Endometrium (tissue), 2 donors: ENCODE data around the gene OPRD1.
"Not testable (repeated sequence)": the region's sequence is repeated elsewhere in the genome, so short reads cannot be mapped to it uniquely, and the experiment has no call there.

Source experiments
- FAIRE-seq: peaks from 2 replicates; lab custom pipeline; 2012; peaks lifted over from hg19 to GRCh38; lab: Jason Lieb, UNC
- donor health status: control.
- donor health status: control.

Gene OPRD1

DNA sequence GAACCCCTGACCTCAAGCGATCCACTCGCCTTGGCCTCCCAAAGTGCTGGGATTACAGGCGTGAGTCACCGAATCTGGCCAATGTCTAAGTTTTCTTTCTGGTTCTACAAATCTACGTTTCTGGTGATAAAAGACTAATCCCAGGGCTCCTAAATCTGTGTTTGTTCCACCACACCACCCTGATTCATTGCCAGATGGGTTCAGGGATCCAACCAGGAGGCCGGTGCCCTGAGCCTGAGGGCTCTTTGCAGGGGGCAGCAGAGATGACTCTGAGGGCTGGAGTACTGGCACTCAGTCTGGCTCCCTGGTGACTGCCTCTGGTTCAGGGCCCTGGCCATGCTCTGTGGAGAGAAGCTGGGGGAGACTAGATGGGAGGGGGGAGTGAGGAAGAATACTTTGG, 10.5 kb upstream of the OPRD1 start:
- no peak for FAIRE-seq

DNA sequence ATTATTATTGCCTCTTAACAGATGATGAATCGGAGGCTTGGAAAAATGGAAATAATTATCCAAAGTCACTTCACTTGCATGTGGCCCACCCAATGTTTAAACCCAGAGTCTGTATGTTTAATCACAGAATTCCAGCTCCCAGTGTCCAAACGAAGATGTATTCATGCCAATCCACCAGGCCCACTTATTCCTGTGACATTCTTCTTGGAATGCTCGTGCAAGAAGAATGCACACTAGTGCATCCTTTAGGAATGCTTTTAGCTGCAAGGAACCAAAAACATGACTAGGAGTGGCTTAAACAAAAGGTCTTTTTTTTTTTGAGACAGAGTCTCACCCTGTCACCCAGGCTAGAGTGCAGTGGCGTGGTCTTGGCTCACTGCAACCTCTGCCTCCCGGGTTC, 8.9 kb upstream of the OPRD1 start:
- FAIRE-seq = no peak

DNA sequence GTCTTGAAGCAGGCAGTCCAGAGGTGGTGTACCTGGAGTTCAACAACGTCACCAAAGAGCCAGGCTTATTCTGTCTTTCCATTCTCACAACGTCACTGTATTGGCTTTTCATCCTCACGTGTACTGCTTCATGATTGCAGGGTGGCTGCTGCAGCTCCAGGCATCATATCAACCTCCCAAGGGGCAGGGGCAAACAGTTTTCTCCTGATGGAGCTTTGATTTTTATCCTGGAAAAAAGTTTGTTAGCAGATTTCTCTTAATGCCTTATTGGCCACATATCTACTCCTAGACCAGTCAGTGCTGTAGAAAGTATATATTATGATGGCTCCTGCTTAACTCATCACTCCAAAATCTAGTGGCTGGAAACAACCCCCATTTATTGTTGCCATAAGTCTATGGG, 8.3 kb upstream of the OPRD1 start:
- no peak for FAIRE-seq

DNA sequence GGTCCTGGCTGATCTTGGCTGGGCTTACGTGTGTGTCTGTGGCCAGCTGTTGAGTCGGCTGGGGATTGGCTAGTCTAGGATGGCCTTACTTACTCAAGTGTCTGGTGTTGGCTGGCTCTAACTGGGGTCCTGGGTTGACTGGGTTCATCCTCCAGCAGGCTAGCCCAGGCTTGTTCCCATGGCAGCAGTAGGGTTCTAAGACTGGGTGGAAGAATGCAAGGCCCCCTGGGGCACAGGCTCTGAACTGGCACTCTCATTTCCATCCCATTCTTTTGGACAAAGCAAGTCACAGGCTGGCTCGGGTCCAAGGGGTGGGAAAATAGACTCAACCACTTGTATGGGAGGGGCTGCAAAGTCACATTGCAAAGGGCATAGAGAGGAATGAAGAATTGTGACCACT, 7.9 kb upstream of the OPRD1 start:
- no peak for FAIRE-seq

DNA sequence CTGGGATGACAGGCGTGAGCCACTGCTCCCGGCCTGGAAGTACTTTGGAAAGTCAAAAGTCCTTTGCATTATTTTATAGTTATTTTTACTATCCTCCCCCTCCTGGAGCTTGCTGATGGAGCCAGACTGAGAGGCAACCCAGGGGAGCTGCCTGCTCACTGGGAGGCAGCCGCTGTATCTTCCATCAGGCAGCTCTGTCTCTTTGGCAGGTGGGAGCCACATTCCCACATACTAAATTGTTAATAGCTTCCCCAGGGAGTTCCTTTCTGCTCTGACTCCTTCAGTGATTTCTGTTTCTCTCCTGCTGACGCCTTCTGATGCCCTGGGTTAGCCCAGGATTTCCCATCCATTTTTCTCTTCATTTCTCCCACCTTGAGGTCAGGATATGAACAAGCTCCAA, 4.9 kb upstream of the OPRD1 start:
- FAIRE-seq = no peak

DNA sequence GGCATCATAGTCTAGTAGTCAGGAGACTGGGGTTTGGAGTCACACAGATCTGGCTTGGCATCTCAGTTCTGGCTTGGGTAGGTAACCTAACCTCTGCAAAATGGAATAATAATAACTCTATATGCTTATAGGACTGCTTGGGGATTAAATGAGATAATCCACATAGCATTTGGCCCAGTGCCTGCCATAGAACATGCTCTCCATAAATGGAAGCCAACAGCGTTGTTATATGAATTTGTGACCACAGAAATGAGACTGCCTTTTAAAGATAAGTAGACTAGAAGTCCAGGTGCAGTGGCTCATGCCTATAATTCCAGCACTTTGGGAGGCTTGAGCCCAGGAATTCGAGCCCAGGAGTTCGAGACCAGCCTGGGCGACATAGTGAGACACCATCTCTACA, 4.0 kb upstream of the OPRD1 start:
- no peak for FAIRE-seq

DNA sequence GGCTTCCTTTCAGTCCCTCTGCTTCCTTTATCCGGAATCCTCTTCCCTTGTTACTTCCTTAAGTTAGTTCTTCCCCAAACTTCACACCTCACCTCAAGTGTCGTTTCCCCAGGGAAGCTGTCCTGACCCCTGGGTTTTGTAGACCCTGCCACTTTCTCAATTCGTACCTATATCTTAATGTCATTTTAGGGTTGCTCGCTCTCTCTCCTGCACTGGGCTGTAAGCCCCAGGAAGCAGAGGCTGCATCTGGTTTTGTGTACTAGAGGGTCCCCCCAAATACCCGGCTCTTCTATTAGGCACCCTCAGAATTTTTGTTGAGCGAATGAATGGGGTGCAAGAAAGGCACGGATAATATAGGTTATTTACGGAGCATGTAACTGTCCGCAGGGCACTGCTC, 603 bp upstream of the OPRD1 start:
- FAIRE-seq = no peak

DNA sequence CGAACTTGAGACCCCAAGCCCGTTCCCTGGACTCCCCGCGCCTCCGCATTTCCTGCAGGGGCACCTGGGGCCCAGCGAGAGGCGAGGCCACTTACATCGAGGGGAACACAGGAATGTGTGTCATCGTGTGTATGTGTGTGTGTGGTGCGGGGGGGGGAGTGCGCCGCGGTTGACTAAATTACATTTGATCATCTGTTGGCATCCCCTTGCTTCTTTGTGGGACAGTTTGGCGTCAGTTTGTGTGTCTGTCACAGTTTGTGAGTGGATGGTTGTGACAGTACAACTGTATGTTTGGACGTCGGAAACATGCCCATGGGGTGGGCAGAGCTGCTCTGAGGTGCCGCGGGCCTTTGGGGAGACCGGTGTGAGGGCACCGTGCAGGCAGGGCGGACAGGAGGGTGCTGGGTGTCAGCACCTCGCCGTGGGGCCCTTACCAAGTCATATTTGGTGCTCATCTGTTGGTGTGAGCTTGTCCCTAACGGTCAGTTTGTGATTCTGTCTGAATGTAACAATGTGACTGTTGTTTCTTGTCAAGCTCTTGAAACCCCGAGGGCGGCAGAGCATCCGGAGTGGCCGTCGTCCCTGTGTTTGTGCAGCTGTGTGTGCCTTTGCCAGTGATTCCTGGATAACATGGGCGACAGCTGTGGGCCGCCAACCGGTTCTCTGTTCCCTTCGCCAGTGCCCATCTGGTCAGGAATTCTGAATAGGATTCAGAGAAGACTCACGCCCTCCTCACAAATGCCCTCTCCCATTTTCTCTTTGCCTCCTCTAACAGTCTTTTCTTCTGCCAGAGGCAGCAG, 899 bp downstream of the OPRD1 start:
- FAIRE-seq = no peak

DNA sequence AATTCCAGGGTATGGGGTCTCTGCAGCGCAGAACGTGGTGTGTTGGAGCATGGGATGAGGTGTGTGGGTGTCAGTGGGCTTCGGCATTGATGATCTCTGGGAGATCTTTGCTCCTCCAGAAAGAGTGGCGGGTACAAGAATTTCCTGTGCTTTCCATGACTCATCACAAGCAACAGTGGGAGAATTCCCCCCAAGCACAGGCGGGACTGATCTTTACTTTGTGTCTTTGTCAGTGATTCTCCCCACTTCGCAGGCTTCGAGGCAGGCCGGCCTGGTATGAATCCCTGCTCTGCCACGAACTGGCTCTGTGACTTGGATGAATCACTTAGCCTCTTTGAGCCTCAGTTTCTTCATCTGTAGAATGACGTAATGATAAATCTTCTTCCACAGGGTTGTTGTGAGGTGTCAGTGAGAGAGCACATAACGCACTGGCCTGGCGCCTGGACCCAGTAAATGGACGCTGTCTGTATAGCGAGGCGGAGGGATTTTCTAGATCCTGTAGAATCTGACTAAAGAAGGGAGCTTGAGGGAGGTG, 2.0 kb downstream of the OPRD1 start:
- no peak for FAIRE-seq

DNA sequence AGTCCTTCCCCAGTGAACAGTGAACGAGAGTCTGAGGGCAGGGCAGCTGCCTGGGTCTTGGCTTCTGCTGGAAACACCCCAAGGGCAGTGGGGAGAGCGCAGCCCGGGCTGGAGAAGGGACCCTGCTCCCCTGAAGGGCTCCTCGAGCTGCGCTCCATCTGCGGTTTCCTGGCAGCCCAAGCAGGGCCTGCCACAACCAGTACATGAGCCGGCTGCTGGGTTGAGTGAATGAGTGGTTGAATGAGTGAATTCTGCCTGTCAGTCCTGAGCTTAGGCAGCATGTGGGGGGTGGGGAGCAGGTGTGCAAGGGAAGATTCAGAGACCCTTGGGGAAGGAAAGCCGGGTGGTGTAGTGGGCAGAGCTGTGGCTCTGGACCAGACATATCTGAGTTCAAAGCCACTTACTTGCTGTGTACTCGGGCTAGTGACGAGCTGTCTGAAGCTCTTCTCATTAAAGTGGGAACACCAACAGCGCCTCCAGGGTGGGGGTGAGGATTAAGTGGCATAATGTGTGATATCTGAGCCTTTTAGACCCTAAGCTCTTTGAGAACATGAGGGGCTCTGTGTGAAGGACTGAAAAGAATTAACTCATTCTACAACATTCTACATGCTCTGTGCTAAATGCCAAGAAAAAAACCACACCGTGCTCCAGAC, 3.7 kb downstream of the OPRD1 start:
- no peak for FAIRE-seq

DNA sequence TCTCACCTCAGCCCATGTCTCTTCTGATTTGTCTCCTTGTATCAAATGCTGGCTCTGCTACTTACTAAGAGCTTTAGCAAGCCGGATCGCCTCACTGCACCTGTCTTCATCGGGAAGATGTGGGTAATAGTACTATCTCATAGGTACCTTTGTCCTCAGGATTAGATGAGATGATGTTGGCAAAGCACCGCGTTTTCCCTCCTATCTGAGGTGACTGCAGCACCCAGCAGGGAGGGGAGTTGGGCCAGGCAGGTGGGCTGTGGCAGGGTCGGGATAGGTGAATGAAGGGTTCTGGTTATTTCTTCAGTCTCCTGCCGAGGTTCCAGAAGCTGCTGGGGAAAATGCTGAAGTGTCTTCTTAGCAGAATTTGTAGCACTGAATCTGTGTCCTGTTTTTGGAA, 5.2 kb downstream of the OPRD1 start:
- FAIRE-seq = no peak

DNA sequence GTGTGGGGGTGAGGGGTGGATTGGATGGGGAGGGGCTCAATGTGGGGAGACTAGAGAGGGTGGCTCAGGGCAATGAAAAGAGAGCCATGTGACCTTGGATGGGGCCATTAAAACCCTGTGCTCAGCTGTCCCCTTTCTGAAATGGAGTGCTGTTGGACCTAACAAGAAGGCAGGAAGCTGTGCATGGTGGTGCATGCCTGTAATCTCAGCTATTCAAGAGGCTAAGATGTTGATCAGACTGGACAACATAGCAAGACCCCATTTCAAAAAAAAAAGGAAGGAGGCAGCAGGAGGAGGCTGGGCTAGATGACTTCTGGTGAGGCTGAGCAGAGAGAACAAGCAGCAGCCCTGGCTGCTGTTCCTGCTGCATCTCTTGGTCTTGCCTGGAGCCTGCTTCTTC, 7.0 kb downstream of the OPRD1 start:
- no peak for FAIRE-seq

DNA sequence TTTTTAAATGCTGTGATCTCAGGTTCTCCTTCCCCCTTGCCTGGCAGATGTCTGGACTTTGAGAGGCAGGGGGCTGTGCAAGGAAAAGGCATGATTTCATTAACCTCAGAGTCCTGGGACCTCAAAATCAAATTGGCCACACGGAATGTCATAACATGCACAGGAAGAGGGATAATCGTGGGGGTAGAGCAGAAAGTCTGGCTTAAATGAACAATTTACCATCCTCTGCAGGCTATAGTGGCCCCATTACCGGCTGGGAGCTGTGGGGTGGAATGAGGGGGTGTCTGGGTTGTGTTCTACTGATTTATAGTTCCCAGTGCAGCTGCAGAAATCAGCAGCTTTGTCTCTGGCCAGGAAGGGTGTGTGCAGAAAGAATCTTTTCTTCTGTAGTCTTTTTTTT, 10.8 kb downstream of the OPRD1 start:
- no peak for FAIRE-seq

DNA sequence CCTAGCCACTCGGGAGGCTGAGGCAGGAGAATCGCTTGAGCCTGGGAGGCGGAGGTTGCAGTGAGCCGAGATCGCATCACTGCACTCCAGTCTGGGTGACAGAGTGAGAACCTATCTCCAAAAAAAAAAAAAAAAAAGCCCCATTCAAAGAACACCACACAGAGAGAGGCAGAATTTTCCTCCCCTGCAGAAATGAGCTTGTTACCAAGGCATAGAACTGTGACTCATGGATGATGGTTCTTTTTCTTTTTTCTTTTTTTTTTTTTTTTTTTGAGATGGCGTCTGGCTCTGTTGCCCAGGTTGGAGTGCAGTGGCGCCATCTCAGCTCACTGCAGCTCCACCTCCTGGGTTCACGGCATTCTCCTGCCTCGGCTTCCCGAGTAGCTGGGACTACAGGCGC, 12.1 kb downstream of the OPRD1 start:
- FAIRE-seq = not testable (repeated sequence)

DNA sequence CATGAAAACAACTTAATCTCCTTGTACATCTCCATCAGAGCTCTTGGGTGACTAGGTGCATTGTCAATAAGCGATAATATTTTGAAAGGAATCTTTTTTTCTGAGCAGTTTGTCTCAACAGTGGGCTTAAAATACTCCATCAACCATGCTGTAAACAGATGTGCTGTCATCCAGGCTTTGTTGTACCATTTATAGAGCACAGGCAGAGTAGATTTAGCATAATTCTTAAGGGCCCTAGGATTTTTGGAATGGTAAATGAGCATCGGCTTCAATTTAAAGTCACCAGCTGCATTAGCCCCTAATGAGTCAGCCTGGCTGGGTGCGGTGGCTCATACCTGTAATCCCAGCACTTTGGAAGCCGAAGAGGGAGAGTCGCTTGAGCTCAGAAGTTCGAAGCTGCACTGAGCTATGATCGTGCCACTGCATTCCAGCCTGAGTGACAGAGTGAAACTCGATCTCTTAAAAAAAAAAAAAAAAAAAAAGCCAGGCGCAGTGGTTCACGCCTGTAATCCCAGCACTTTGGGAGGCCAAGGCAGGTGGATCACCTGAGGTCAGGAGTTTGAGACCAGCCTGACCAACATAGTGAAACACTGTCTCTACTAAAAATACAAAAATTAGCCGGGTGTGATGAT, 16.4 kb downstream of the OPRD1 start:
- not testable (repeated sequence) for FAIRE-seq

DNA sequence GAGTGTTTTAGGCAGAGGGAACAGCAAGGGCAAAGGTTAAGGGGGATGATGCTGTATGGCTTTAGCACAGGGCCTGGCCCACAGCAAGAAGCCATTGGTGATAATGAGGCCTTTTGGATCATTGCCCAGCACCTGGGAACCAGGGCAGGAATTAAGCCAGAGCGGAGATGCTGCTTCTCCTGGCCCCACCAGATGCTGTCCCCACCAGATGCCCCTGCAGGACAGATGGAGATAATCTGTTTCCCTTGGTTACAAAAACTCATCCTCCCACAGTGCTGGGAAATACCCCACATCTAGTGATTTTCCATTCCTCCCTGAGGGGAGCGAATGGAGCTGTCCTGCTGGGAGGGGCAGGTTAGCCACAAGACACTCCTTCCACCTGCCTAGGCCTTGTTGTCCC, 18.8 kb downstream of the OPRD1 start:
- no peak for FAIRE-seq

DNA sequence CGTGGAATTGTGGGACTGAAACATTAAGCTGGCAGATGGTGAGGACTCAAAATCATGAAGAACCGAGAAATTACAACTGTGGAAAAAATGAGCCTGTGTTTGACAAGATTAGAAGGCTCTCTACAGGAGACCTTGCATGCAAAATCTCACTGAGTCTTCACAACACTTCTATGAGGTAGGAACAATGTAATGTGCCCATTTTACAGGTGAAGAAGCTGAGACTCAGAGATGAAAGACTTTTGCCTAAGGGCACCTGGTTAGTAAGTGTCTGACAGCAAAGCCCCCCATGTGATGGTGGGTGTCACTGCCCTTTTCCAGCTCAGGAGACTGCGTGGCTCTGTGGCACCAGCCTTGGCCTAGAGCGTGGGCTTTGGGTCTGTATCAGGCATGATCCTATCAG, 21.0 kb downstream of the OPRD1 start:
- no peak for FAIRE-seq

DNA sequence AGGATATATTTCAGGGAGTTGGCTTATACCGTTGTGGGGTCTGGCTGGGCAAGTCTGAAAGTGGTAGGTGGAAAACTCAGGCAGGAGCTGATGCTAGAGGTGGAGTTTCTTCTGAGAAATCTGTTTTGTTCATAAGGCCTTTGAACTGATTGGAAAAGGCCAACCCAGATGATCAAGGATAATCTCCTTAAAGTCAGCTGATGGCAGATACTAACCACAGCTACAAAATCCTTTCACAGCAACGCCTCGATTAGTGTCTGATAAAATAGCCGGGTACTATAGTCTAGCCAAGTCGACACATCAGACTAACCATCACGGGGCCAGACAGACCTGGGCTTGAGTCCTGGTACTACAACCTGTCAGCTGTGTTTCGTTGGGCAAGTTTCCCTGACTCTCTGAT, 21.4 kb downstream of the OPRD1 start:
- FAIRE-seq = no peak

DNA sequence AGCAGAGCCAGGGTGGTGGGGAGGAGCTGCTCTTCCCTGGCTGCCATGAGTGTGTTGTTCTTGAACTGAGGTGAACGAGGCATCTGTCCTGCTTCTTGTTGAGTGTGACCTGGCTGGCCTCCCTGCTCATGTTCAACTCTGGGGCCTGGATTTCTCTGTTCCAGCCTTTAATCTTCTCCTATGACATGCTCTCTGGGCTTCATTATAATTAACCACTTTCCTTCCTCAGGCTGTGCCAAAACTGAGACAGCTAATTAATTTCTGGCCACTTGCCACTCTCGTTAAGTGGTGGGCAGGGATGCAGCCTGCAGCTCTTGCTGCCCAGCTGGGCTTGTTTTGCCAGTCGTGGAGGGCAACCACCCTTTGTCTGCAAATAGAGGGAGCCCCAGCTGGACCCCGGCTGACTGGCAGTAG, 23.3 kb downstream of the OPRD1 start:
- FAIRE-seq = no peak

DNA sequence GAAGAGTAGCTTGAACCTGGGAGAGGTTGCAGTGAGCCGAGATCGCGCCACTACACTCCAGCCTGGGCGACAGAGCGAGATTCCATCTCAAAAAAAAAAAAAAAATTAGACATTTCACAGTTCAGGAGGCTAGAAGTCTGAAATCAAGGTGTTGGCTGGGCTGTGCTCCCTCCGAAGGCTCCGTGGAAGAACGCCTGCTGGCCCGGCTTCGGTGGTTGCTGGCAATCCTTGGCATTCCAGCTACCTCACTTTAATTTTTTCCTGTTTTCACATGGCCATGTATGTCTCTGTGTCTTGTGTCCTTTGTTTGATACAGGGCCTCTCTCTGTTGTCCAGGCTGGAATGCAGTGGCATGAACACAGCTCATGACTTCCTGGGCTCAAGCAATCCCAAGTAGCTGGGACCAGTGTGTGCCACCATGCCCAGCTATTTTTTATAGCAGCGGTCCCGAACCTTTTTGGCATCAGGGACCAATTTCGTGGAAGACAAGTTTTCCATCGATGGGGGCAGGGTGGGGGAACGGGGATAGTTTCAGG, 24.5 kb downstream of the OPRD1 start:
- no peak for FAIRE-seq

DNA sequence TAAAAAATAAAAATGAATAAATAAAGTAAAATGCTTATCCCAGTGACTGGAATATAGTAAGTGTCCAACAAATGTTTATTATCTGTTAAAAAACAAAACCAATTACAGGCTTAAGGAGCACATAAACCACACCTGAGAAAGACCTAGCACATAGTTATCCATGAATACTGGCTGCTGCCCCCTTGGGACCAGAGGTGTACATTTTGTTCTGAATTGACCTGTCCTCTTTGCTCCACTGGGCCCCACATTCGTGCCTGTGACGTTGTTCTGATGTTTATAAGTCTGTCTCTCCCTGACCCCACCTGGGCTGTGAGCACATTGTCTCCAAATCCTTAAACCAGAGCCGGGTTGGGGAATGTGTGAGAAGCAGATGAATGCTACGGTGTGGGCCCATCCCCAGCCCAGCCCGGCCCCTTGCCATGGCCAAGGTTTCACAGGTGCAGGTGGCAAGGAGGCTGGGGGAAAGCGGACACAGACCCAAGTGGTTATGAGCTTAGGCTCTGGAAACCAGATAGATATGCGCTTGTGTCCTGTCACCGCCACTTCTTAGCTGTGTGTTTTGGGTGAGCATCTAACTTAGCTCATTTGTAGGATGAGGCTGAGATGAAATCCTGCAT, 29.1 kb downstream of the OPRD1 start:
- no peak for FAIRE-seq

DNA sequence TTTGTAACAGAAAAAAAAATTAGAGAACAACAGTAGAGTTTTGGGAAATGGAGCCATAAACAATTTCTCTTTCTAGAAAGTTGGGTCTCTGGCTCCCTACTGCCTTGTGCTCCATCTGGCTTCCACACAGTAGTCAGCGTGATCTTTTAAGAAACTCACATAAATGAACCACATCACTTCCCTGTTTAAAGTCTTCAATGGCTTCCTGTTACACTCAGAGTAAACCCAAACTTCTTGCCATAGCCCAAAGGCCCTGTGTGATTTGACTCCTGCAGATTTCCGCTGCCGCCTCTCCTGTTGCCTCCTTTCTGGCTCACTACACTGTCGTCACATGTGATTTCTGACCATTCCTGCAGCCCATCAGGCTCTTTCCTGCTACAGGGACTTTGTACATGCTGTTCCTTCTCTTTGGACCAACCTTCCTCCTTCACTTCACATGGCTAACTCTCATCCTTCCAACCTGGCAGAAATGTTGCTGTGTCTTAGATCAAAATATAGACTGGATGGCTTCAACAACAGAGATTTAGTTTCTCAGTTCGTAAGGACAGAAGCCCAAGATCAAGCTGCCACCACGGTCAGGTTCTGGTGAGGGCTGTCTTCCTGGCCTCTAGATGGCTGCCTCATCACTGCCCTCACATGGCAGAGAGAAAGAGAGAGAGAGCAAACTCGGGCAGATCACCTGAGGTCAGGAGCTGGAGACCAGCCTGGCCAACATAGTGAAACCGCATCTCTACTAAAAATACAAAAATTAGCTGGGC, 34.0 kb downstream of the OPRD1 start:
- FAIRE-seq = no peak
